Mesendoderm (in vitro differentiated cells): ENCODE results near the gene NTN1.

ENCODE experiments used
- DNase-seq: peaks from one replicate; pipeline ENCODE4 v3.0.0; 2013
- H2AK5ac ChIP-seq: 2 replicates; pipeline ENCODE4 v1.6.1; 2013; ENCODE audit warnings: low read length, inconsistent platforms
- H2BK120ac ChIP-seq: 2 replicates; pipeline ENCODE4 v1.6.1; 2013; ENCODE audit warnings: low read depth, mild to moderate bottlenecking, low read length, moderate library complexity, mixed read lengths
- H2BK15ac ChIP-seq: replicated peaks from 2 replicates; pipeline ENCODE4 v1.6.1; 2013; ENCODE audit warnings: low read depth, mild to moderate bottlenecking, moderate library complexity
- H2BK5ac ChIP-seq: 2 replicates; pipeline ENCODE4 v1.6.1; 2013; ENCODE audit warnings: low read length, inconsistent platforms
- H3K18ac ChIP-seq: 2 replicates; pipeline ENCODE4 v1.6.1; 2013; ENCODE audit warnings: mild to moderate bottlenecking, low read length, mixed read lengths
- H3K23ac ChIP-seq: one replicate; pipeline ENCODE4 v1.6.1; 2013; ENCODE audit warnings: low read length
- H3K27ac ChIP-seq: 2 replicates; pipeline ENCODE4 v1.5.1; 2013; ENCODE audit warnings: low read depth, mild to moderate bottlenecking, inconsistent platforms, low read length, moderate library complexity
- H3K27me3 ChIP-seq: 2 replicates; pipeline ENCODE4 v1.6.1; 2013; ENCODE audit warnings: low read length, control low read depth, mild to moderate bottlenecking, inconsistent platforms; ENCODE audit not compliant: insufficient read depth, poor library complexity
- H3K36me3 ChIP-seq: 2 replicates; pipeline ENCODE4 v1.6.1; 2013; ENCODE audit warnings: low read length, inconsistent platforms; ENCODE audit not compliant: control insufficient read depth, insufficient read depth
- H3K4ac ChIP-seq: one replicate; pipeline ENCODE4 v1.6.1; 2013; ENCODE audit warnings: low read depth, mild to moderate bottlenecking, low read length, moderate library complexity
- H3K4me1 ChIP-seq: 2 replicates; pipeline ENCODE4 v1.6.1; 2013; ENCODE audit warnings: low read depth, low read length, inconsistent platforms; ENCODE audit not compliant: control insufficient read depth
- H3K4me2 ChIP-seq: 2 replicates; pipeline ENCODE4 v1.6.1; 2013; ENCODE audit warnings: low read length
- H3K4me3 ChIP-seq: 2 replicates; pipeline ENCODE4 v1.5.1; 2013; ENCODE audit warnings: mild to moderate bottlenecking, low read length
- H3K56ac ChIP-seq: one replicate; pipeline ENCODE4 v1.6.1; 2013; ENCODE audit warnings: low read length
- H3K79me1 ChIP-seq: 2 replicates; pipeline ENCODE4 v1.6.1; 2013; ENCODE audit warnings: low read length, inconsistent platforms
- H3K79me2 ChIP-seq: 2 replicates; pipeline ENCODE4 v1.6.1; 2013; ENCODE audit warnings: mild to moderate bottlenecking, low read length; ENCODE audit not compliant: control insufficient read depth, insufficient read depth
- H3K9ac ChIP-seq: 2 replicates; pipeline ENCODE4 v1.6.1; 2013; ENCODE audit warnings: low read length, inconsistent platforms
- H4K5ac ChIP-seq: one replicate; pipeline ENCODE4 v1.6.1; 2013; ENCODE audit warnings: low read length
- H4K8ac ChIP-seq: one replicate; pipeline ENCODE4 v1.6.1; 2013; ENCODE audit warnings: low read depth, mild to moderate bottlenecking, control low read depth, low read length, moderate library complexity
- WGBS: extraction: QIAGEN DNeasy Blood & Tissue Kit; methylation state at CpG from one replicate; pipeline ENCODE4 v1.1.7; 2013; ENCODE audit warnings: low lambda C conversion rate, missing lambda C conversion rate; ENCODE audit not compliant: insufficient coverage; ENCODE audit errors: extremely low coverage; 5-methylcytosine and 5-hydroxymethylcytosine counted together

NTN1 gene

GRCh38 chr17:9132944-9133610 is 111.8 kb downstream of the NTN1 start:
- Histone ChIP-seq H3K4me1 (peaks cover 4% of the 10 kb centered on the region), H4K5ac (no peak overlapping the region), H3K4me3 (no peak overlapping the region), H3K18ac (no peak overlapping the region), H3K79me1 (no peaks in the 10 kb centered on the region), H2AK5ac (no peak overlapping the region), H2BK15ac (no peak overlapping the region), H3K79me2 (no peaks in the 10 kb centered on the region), H3K4ac (no peak overlapping the region), H3K27ac (no peak overlapping the region), H3K4me2 (no peak overlapping the region), H2BK120ac (no peak overlapping the region), H2BK5ac (no peak overlapping the region), H4K8ac (no peak overlapping the region), H3K56ac (no peak overlapping the region), H3K9ac (no peak overlapping the region), H3K23ac (no peak overlapping the region), H3K36me3 (no peaks in the 10 kb centered on the region), H3K27me3 (no peaks in the 10 kb centered on the region)
- no CpG with 5 or more reads among the region's 14 CpGs for WGBS
- DNase-seq, result no peak

- DNase-seq, result no peak
- WGBS, result no CpG with 5 or more reads among the region's 17 CpGs
- no peaks in the 10 kb centered on the region for H3K27me3 ChIP-seq
Observed at GRCh38 chr17:9138161-9138717, 116.9 kb downstream of the NTN1 start.

GRCh38 chr17:9139695-9140094 is 118.4 kb downstream of the NTN1 start:
- no peak overlapping the region for H4K5ac ChIP-seq
- no peaks in the 10 kb centered on the region for H3K36me3 ChIP-seq
- no peak for DNase-seq
- no peak overlapping the region for H3K4me2 ChIP-seq
- H4K8ac ChIP-seq, result no peak overlapping the region
- no peaks in the 10 kb centered on the region for H3K27me3 ChIP-seq
- no peak overlapping the region for H3K56ac ChIP-seq
- H3K18ac ChIP-seq, result no peak overlapping the region
- 100% methylated on average over 1 of the region's 2 CpGs for WGBS
- no peak overlapping the region for H2BK120ac ChIP-seq
- H2BK15ac ChIP-seq, result no peak overlapping the region
- H3K4me3 ChIP-seq, result no peak overlapping the region
- no peak overlapping the region for H3K4ac ChIP-seq
- H2BK5ac ChIP-seq, result no peak overlapping the region
- H3K4me1 ChIP-seq, result peaks cover 8% of the 10 kb centered on the region
- no peaks in the 10 kb centered on the region for H3K79me2 ChIP-seq
- H3K9ac ChIP-seq, result no peak overlapping the region
- no peak overlapping the region for H3K27ac ChIP-seq
- no peak overlapping the region for H3K23ac ChIP-seq
- H3K79me1 ChIP-seq, result no peaks in the 10 kb centered on the region
- no peak overlapping the region for H2AK5ac ChIP-seq

More at GRCh38 chr17:9138161-9138717, 116.9 kb downstream of the NTN1 start:
- no peaks in the 10 kb centered on the region for H3K36me3 ChIP-seq
- peaks cover 4% of the 10 kb centered on the region for H3K4me1 ChIP-seq
- H3K4me2 ChIP-seq, result no peak overlapping the region
- no peak overlapping the region for H3K27ac ChIP-seq
- H2BK5ac ChIP-seq, result no peak overlapping the region
- no peak overlapping the region for H3K4me3 ChIP-seq
- H3K79me1 ChIP-seq, result no peaks in the 10 kb centered on the region
- H3K4ac ChIP-seq, result no peak overlapping the region
- peak overlapping the region; percentile 15 for H3K56ac ChIP-seq
- H2BK15ac ChIP-seq, result no peak overlapping the region
- no peak overlapping the region for H3K18ac ChIP-seq
- H3K23ac ChIP-seq, result no peak overlapping the region
- H4K5ac ChIP-seq, result no peak overlapping the region
- no peak overlapping the region for H2BK120ac ChIP-seq
- no peak overlapping the region for H2AK5ac ChIP-seq
- no peaks in the 10 kb centered on the region for H3K79me2 ChIP-seq
- no peak overlapping the region for H4K8ac ChIP-seq
- no peak overlapping the region for H3K9ac ChIP-seq

GRCh38 chr17:9140550-9141424 is 119.5 kb downstream of the NTN1 start:
- Histone ChIP-seq H2AK5ac (no peak overlapping the region), H3K9ac (no peak overlapping the region), H2BK5ac (no peak overlapping the region), H3K4me1 (peaks cover 12% of the 10 kb centered on the region), H3K23ac (no peak overlapping the region), H3K27ac (no peak overlapping the region), H3K27me3 (no peaks in the 10 kb centered on the region), H3K79me1 (no peaks in the 10 kb centered on the region), H4K5ac (no peak overlapping the region), H3K18ac (no peak overlapping the region), H4K8ac (no peak overlapping the region), H3K4me2 (no peak overlapping the region), H3K4ac (no peak overlapping the region), H3K4me3 (no peak overlapping the region), H2BK15ac (no peak overlapping the region), H3K56ac (no peak overlapping the region), H3K79me2 (no peaks in the 10 kb centered on the region), H2BK120ac (no peak overlapping the region), H3K36me3 (no peaks in the 10 kb centered on the region)
- DNase-seq, result no peak
- WGBS, result no CpG with 5 or more reads among the region's 13 CpGs

DNA sequence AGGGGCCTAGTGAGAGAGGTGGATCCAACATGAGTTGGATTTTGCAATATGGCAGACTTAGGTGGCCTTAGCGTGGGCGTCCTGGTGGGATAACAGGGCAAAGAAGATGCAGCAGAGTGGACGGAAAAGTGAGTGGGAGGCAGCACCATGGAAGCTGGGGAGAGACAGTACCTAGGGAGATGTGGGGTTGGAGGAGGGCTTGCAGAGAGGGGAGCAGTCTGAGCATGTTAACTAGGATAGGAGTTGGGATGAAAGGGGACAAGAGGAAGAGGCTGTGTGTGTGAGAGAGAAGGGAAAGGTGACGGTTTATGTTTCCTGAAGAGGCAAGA is 120.1 kb downstream of the NTN1 start:
- WGBS, result no CpG with 5 or more reads among the region's 4 CpGs
- H3K27ac ChIP-seq, result no peak overlapping the region
- no peak overlapping the region for H3K4me2 ChIP-seq
- H3K79me1 ChIP-seq, result no peaks in the 10 kb centered on the region
- no peak overlapping the region for H3K4ac ChIP-seq
- no peaks in the 10 kb centered on the region for H3K27me3 ChIP-seq
- no peaks in the 10 kb centered on the region for H3K36me3 ChIP-seq
- H4K8ac ChIP-seq, result no peak overlapping the region
- H3K9ac ChIP-seq, result no peak overlapping the region
- no peaks in the 10 kb centered on the region for H3K79me2 ChIP-seq
- H3K4me3 ChIP-seq, result no peak overlapping the region
- H3K23ac ChIP-seq, result no peak overlapping the region
- H3K18ac ChIP-seq, result no peak overlapping the region
- no peak overlapping the region for H2AK5ac ChIP-seq
- H2BK15ac ChIP-seq, result no peak overlapping the region
- DNase-seq, result no peak
- no peak overlapping the region for H2BK5ac ChIP-seq
- H3K4me1 ChIP-seq, result peaks cover 12% of the 10 kb centered on the region
- no peak overlapping the region for H3K56ac ChIP-seq
- H4K5ac ChIP-seq, result no peak overlapping the region
- H2BK120ac ChIP-seq, result no peak overlapping the region
